ENCODE measurements around the gene OTUD5. TPM values are rescaled to one million over a fixed set of nuclear protein-coding genes. Genes with fewer than 3 reads are reported as not detected.

Gene OTUD5
- total RNA-seq, 3 donors from 2014 or later: 55.5 to 65.2 (median 57.8) TPM

DNA sequence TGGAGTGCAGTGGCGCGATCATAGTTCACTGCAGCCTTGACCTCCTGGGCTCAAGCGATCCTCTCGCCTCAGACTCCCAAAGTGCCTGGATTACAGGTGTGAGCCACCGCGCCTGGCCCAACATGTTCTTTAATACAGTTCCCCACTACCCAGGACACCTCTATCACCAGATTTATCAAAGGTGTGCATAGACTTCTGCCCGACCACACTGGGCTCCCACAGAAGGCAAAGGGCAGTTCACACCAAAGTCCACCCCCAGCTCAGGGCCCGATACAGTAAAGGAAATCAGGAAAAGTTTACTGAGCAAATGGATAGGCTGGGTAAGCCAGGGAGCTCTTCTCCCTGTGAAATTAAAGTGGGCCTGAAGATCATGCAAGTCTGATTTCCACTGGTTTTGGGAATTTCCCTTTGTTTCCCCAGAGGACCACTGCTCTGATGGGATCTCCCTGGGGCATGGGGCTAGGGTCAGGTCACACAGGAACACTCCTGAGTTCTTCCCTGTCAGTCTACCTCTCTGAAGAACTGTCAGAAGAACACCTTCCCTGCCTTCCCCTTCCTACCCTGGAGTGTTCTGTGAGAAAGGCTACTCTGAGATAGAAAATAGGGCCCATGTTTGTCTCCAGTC is 20.9 kb downstream of the OTUD5 start:
- DNase-seq (no peak), ATAC-seq (no peak)
- peak overlapping the region; percentile 82 for H3K4me3 Mint-ChIP-seq
- peaks cover 78% of the 10 kb centered on the region for H3K4me1 Mint-ChIP-seq (ENCODE audit: low read depth)
- H3K27me3 Mint-ChIP-seq (ENCODE audit: low read depth): no peaks in the 10 kb centered on the region
- H3K9me3 Mint-ChIP-seq: no peaks in the 10 kb centered on the region
- peaks cover 24% of the 10 kb centered on the region for H3K36me3 Mint-ChIP-seq (ENCODE audit: insufficient read depth)

DNA sequence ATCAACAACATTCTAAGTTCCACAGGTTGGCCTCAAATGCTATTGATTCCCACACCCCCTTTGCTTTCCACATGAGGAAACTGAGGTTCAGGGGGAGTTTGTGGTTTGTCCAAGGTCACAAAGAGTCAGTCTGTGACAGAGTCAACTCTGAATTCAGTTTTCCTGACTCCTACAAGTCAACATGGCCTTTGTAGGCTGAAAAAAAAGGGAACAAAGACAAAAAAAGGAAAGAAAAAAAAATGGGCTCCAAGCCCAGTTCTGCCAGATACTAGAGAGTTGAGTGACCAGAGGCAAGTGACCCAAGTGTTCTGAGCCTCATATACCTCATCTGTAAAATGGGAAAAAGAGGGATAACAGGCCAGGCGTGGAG is 22.1 kb downstream of the OTUD5 start:
- H3K9me3 Mint-ChIP-seq: no peaks in the 10 kb centered on the region
- peaks cover 71% of the 10 kb centered on the region for H3K4me1 Mint-ChIP-seq (ENCODE audit: low read depth)
- H3K36me3 Mint-ChIP-seq (ENCODE audit: insufficient read depth): peaks cover 23% of the 10 kb centered on the region
- DNase-seq: no peak
- H3K4me3 Mint-ChIP-seq: peak overlapping the region; percentile 21
- no peaks in the 10 kb centered on the region for H3K27me3 Mint-ChIP-seq (ENCODE audit: low read depth)
- ATAC-seq: no peak

- ATAC-seq (no peak), DNase-seq (no peak)
- peaks cover 65% of the 10 kb centered on the region for H3K4me1 Mint-ChIP-seq (ENCODE audit: low read depth)
- no peaks in the 10 kb centered on the region for H3K9me3 Mint-ChIP-seq
- H3K27me3 Mint-ChIP-seq (ENCODE audit: low read depth): no peaks in the 10 kb centered on the region
- H3K4me3 Mint-ChIP-seq: no peak overlapping the region
- H3K36me3 Mint-ChIP-seq (ENCODE audit: insufficient read depth): peaks cover 26% of the 10 kb centered on the region
Observed at GRCh38 chrX:48934581-48935300, 22.7 kb downstream of the OTUD5 start.

DNA sequence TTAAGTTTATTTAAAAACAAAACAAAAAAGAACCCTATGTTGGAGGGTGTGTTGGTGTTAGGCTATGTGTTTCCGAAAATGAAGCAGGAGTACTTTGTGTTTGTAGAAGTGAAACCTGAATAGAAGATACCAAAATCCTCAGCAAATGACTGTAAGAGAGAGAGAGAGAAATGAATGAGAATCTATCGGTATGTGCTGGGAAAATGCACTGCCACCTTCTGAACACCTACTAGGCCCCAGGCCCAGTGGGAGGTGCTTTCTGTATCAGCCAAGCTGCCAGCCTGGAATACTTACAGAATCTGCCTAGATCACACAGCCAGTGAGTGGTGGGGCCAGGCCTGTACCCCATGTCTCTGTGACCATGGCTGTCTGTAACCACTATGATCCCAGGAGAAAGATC is 23.6 kb downstream of the OTUD5 start:
- Mint-ChIP-seq H3K36me3 (ENCODE audit: insufficient read depth) (peaks cover 26% of the 10 kb centered on the region), H3K4me3 (peak overlapping the region; percentile 48), H3K27me3 (ENCODE audit: low read depth) (no peaks in the 10 kb centered on the region), H3K4me1 (ENCODE audit: low read depth) (peaks cover 56% of the 10 kb centered on the region), H3K9me3 (no peaks in the 10 kb centered on the region)
- no peak for DNase-seq
- peak; percentile 9 to 16 for ATAC-seq

DNA sequence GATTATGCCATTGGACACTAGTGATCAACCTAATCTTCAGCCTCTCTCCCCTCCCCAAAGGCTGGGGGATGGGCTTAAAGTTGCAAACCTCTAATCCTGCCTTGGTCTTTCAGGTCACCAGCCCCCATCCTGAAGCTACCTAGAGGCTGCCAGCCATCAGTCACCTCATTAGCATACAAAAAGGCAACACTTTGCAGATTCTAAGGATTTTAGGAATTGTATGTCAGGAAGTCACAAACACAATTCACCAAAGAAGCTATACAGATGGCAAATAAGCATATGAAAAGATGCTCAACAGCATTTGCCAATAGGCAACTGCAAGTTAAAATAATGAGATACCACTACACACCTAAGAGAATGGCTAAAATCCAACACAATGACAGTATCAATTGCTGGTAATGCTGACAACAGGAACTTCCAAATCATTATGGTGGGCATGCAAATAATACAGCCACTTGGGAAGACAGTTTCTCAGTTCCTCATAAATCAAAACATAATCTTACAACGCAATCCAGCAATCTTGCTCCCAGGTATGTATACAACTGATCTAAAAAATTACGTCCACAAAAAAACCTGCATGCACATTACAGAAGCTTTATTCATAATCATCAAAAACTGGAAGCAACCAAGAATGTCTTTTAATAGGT is 29.5 kb downstream of the OTUD5 start:
- H3K9me3 Mint-ChIP-seq: no peaks in the 10 kb centered on the region
- H3K4me1 Mint-ChIP-seq (ENCODE audit: low read depth): peaks cover 23% of the 10 kb centered on the region
- ATAC-seq: no peak
- DNase-seq: no peak
- H3K36me3 Mint-ChIP-seq (ENCODE audit: insufficient read depth): peaks cover 13% of the 10 kb centered on the region
- H3K27me3 Mint-ChIP-seq (ENCODE audit: low read depth): no peaks in the 10 kb centered on the region
- H3K4me3 Mint-ChIP-seq: no peak overlapping the region

DNA sequence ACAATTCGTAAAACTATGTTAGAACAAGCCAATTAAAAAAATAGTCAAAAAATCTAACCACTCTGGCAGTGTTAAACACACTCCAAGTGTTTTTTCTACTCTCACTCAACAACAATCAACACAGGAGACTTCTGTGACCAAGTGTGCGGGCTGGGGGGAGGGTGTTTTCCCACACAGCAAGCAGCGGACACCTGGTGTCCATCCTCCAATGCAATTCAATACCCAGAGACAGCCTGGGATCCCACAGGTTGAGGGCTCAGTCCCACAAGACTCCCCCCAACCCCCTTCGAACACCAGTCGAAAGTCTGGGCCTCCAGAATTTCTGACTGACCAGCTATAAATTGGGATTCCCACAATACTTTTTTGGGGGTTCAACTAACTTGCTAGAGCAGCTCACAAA is 30.3 kb downstream of the OTUD5 start:
- no peak overlapping the region for H3K4me3 Mint-ChIP-seq
- H3K36me3 Mint-ChIP-seq (ENCODE audit: insufficient read depth): peaks cover 12% of the 10 kb centered on the region
- ATAC-seq (no peak), DNase-seq (no peak)
- H3K27me3 Mint-ChIP-seq (ENCODE audit: low read depth): no peaks in the 10 kb centered on the region
- H3K4me1 Mint-ChIP-seq (ENCODE audit: low read depth): peaks cover 28% of the 10 kb centered on the region
- no peaks in the 10 kb centered on the region for H3K9me3 Mint-ChIP-seq

DNA sequence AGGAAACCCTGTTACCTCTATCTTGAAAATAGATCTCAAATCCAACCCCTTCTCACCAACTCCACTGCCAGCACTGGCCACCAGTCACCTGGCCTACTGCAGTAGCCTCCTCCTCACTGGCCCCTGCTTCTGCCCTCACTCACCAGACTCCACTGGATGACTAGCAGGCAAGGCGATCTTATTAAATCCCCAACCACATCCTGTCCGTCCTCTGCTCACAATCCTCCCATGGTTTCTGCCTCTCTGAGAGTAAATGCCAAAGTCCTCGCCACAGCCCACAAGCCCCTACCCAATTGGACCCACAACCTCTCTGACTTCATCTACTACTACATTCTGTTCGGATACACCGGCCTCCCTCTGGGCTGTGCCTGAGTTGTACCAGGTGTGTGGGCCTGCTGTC is 33.1 kb downstream of the OTUD5 start:
- no peak for DNase-seq
- Mint-ChIP-seq H3K9me3 (no peaks in the 10 kb centered on the region), H3K27me3 (ENCODE audit: low read depth) (no peaks in the 10 kb centered on the region), H3K36me3 (ENCODE audit: insufficient read depth) (peaks cover 12% of the 10 kb centered on the region), H3K4me3 (no peak overlapping the region), H3K4me1 (ENCODE audit: low read depth) (peaks cover 52% of the 10 kb centered on the region)
- no peak for ATAC-seq

DNA sequence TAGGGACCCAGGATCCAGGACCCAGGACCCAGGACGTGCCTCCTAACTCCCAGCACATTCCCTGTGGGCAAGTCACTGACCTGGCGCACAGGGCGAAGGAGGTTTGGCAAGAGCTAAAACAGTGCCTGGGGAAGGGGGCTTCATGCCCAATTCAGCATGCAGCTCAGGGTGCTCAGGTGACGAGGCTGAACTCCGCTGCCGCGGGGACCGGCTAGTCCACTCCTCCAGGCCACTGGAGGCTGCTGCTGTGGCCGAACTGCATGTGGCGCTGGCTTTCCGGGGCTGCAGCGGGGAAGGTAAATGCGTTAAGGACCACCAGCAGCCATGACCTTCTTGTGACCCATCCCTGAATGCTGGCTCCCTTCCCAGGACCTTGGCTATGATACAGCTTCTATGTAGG is 33.6 kb downstream of the OTUD5 start:
- Mint-ChIP-seq H3K4me1 (ENCODE audit: low read depth) (peaks cover 52% of the 10 kb centered on the region), H3K36me3 (ENCODE audit: insufficient read depth) (peaks cover 12% of the 10 kb centered on the region), H3K9me3 (no peaks in the 10 kb centered on the region), H3K4me3 (no peak overlapping the region), H3K27me3 (ENCODE audit: low read depth) (no peaks in the 10 kb centered on the region)
- ATAC-seq: no peak
- no peak for DNase-seq

DNA sequence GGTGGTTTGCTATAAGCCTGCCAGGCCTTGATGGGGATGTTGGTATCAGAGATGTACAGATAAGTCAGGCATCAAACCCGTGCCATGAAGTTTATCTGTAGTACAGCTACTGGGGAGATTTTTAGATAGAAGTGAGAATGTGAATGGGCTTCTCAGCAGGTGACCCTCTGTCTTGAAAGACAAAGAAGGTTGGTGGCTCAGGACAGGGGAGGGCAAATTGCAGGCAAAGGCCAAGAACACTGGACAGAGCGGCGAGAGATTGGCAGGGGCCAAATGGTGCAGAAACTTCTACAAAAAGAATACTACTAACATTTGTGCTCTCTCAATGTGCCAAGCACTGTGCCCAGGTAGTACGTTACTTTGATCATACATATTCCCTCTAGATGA is 36.7 kb downstream of the OTUD5 start:
- H3K9me3 Mint-ChIP-seq: no peaks in the 10 kb centered on the region
- peaks cover 21% of the 10 kb centered on the region for H3K36me3 Mint-ChIP-seq (ENCODE audit: insufficient read depth)
- H3K27me3 Mint-ChIP-seq (ENCODE audit: low read depth): no peaks in the 10 kb centered on the region
- H3K4me3 Mint-ChIP-seq: peak overlapping the region; percentile 91
- no peak for ATAC-seq
- peaks cover 48% of the 10 kb centered on the region for H3K4me1 Mint-ChIP-seq (ENCODE audit: low read depth)
- DNase-seq: no peak

GRCh38 chrX:48919947-48920717 is 37.3 kb downstream of the OTUD5 start:
- DNase-seq: no peak
- Mint-ChIP-seq H3K36me3 (ENCODE audit: insufficient read depth) (peaks cover 21% of the 10 kb centered on the region), H3K4me1 (ENCODE audit: low read depth) (peaks cover 48% of the 10 kb centered on the region), H3K4me3 (peak overlapping the region; percentile 91), H3K9me3 (no peaks in the 10 kb centered on the region), H3K27me3 (ENCODE audit: low read depth) (no peaks in the 10 kb centered on the region)
- ATAC-seq: peak; percentile 16 to 26

GRCh38 chrX:48919360-48919841 is 38.0 kb downstream of the OTUD5 start:
- H3K27me3 Mint-ChIP-seq (ENCODE audit: low read depth): no peaks in the 10 kb centered on the region
- H3K9me3 Mint-ChIP-seq: no peaks in the 10 kb centered on the region
- peaks cover 24% of the 10 kb centered on the region for H3K36me3 Mint-ChIP-seq (ENCODE audit: insufficient read depth)
- peak overlapping the region; percentile 91 for H3K4me3 Mint-ChIP-seq
- ATAC-seq: peak; percentile 23 to 41
- DNase-seq: no peak
- H3K4me1 Mint-ChIP-seq (ENCODE audit: low read depth): peaks cover 53% of the 10 kb centered on the region

GRCh38 chrX:48918643-48919340 is 38.6 kb downstream of the OTUD5 start, which contains the start of gene PIM2:
PIM2 (minus strand) TSS chrX:48919024; CDS start chrX:48918834, 190 bp downstream.
- peak; percentile 66 to 74 for ATAC-seq
- peak; percentile 89 for DNase-seq
- Mint-ChIP-seq H3K36me3 (ENCODE audit: insufficient read depth) (peaks cover 26% of the 10 kb centered on the region), H3K4me3 (peak within 1 kb of the TSS; percentile 91), H3K27me3 (ENCODE audit: low read depth) (no peaks in the 10 kb centered on the region), H3K4me1 (ENCODE audit: low read depth) (peaks cover 53% of the 10 kb centered on the region), H3K9me3 (no peaks in the 10 kb centered on the region)

GRCh38 chrX:48918301-48918642 is 39.1 kb downstream of the OTUD5 start:
- ATAC-seq: no peak
- no peak for DNase-seq
- H3K4me1 Mint-ChIP-seq (ENCODE audit: low read depth): peaks cover 56% of the 10 kb centered on the region
- peaks cover 29% of the 10 kb centered on the region for H3K36me3 Mint-ChIP-seq (ENCODE audit: insufficient read depth)
- no peaks in the 10 kb centered on the region for H3K9me3 Mint-ChIP-seq
- H3K27me3 Mint-ChIP-seq (ENCODE audit: low read depth): no peaks in the 10 kb centered on the region
- peak overlapping the region; percentile 91 for H3K4me3 Mint-ChIP-seq
